ENCODE data around the gene ORAI2. TPM values are rescaled to one million over a fixed set of nuclear protein-coding genes. Genes with fewer than 3 reads are reported as not detected.

The ORAI2 gene
- 39.3 TPM for total RNA-seq (ENCODE audit: unreplicated experiment)
- long read RNA-seq, full-length matches to known transcripts = 27 of 29 reads
- long read RNA-seq, partial matches to known transcripts = 0 of 29 reads
- long read RNA-seq, other reads (novel, unspliced or antisense) = 2 of 29 reads

DNA sequence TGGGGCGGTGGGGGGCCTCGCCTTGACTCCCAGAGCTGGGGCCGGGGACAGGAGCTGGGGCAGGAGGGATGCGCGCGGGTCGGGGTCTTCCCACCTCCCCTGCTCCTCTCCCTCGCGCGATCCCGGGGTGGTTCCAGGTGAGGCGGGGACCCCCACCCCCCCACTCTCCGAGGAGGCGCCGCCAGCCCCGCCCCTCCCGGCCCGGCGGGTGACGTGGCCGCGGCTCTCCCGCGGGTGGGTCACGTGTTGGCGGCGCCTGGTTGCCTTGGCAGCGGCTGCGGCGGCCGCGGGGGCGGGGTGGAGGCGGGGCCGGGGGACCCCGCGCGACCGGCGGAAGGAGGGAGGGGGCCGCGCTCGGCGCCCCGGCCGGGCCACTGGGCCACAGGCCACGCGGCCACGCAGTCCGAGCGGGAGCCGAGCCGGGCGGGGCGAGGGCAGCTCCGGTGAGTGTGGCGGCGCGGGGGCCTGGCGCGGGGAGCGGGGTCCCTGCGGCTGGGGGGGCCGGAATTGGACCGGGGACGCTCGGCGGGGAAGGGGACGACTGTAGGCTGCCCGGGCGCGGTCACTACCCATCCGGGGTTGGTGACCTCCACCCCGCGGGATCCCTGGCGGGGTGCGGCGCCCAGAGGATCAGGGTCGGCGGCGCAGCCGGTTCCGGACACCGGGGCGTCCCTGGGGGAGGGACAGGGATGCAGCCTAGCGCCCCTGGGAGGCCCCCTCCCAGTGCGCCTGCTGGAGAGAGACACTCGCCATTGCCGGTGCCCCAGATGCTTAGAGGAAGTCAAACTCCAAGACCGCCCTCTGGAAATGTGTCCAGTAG lies at the start of gene ORAI2:
Gene ORAI2, plus strand, starts transcription at position 357 of the 820 bp plus-strand sequence. CDS start 5,382 bp downstream, outside the sequence.
- TF ChIP-seq, protein P1, sequence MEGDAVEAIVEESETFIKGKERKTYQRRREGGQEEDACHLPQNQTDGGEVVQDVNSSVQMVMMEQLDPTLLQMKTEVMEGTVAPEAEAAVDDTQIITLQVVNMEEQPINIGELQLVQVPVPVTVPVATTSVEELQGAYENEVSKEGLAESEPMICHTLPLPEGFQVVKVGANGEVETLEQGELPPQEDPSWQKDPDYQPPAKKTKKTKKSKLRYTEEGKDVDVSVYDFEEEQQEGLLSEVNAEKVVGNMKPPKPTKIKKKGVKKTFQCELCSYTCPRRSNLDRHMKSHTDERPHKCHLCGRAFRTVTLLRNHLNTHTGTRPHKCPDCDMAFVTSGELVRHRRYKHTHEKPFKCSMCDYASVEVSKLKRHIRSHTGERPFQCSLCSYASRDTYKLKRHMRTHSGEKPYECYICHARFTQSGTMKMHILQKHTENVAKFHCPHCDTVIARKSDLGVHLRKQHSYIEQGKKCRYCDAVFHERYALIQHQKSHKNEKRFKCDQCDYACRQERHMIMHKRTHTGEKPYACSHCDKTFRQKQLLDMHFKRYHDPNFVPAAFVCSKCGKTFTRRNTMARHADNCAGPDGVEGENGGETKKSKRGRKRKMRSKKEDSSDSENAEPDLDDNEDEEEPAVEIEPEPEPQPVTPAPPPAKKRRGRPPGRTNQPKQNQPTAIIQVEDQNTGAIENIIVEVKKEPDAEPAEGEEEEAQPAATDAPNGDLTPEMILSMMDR (IDR thresholded peaks at IDR 0.05; ENCODE audit: unreplicated experiment) = no peak
- H3K27ac Mint-ChIP-seq (ENCODE audit: unreplicated experiment) = peak within 1 kb of the TSS; percentile 75
- peak; percentile 85 for DNase-seq (ENCODE audit: low spot score)
- H3K4me1 Mint-ChIP-seq (ENCODE audit: unreplicated experiment) = peaks cover 14% of the 10 kb centered on the region
- H3K27me3 Mint-ChIP-seq (ENCODE audit: unreplicated experiment) = peaks cover 15% of the 10 kb centered on the region
- H3K36me3 Mint-ChIP-seq (ENCODE audit: low read depth, unreplicated experiment) = peaks cover 11% of the 10 kb centered on the region
- H3K9me3 Mint-ChIP-seq (ENCODE audit: unreplicated experiment) = no peaks in the 10 kb centered on the region
- H3K4me3 Mint-ChIP-seq (ENCODE audit: unreplicated experiment) = peak within 1 kb of the TSS; percentile 91

DNA sequence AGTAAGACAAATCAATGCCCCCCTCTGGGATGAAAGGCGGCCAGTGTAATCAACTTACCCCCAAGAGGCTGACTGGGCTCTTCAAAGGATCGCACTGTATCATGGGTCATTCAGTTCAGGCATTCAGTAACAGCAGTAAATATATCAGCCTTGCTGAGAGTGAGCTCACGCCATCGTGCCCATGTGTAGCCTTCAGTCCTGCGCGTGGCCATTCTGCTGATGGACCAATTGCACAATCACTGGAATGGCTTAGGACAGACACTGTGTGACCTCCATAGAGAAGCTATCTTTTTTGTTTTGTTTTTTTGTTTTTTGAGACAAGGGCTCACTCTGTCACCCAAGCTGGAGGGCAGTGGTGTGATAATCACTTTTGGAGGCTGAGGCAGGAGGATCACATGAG lies 46.3 kb upstream of the ORAI2 start:
- Mint-ChIP-seq H3K9me3 (ENCODE audit: unreplicated experiment) (no peaks in the 10 kb centered on the region), H3K4me3 (ENCODE audit: unreplicated experiment) (no peak overlapping the region), H3K36me3 (ENCODE audit: low read depth, unreplicated experiment) (peaks cover 8% of the 10 kb centered on the region), H3K4me1 (ENCODE audit: unreplicated experiment) (peaks cover 6% of the 10 kb centered on the region), H3K27ac (ENCODE audit: unreplicated experiment) (no peak overlapping the region), H3K27me3 (ENCODE audit: unreplicated experiment) (no peaks in the 10 kb centered on the region)
- no peak for DNase-seq (ENCODE audit: low spot score)
- TF ChIP-seq, protein P1 (IDR thresholded peaks at IDR 0.05; ENCODE audit: unreplicated experiment) = no peak

DNA sequence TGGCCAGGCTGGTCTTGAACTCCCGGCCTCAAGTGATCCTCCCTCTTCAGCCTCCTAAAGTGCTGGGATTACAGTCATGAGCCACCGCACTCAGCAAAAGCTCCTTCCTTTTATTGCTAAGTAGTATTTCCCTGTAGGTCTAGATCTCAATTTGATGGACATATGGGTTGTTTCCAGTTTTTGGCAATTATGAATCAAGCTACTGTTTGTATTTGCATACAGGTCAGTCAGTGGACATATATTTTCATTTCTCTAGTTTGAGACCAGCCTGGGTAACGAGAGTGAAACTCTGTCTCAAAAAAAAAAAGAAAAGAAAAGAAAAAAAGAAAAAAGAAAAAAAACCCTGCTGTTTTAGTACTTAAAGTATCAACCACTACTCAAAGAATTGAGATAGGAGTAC lies 43.6 kb upstream of the ORAI2 start:
- Mint-ChIP-seq H3K36me3 (ENCODE audit: low read depth, unreplicated experiment) (peaks cover 3% of the 10 kb centered on the region), H3K27me3 (ENCODE audit: unreplicated experiment) (no peaks in the 10 kb centered on the region), H3K27ac (ENCODE audit: unreplicated experiment) (no peak overlapping the region), H3K9me3 (ENCODE audit: unreplicated experiment) (no peaks in the 10 kb centered on the region), H3K4me1 (ENCODE audit: unreplicated experiment) (peaks cover 23% of the 10 kb centered on the region), H3K4me3 (ENCODE audit: unreplicated experiment) (no peak overlapping the region)
- no peak for DNase-seq (ENCODE audit: low spot score)
- TF ChIP-seq, protein P1 (IDR thresholded peaks at IDR 0.05; ENCODE audit: unreplicated experiment) = no peak

DNA sequence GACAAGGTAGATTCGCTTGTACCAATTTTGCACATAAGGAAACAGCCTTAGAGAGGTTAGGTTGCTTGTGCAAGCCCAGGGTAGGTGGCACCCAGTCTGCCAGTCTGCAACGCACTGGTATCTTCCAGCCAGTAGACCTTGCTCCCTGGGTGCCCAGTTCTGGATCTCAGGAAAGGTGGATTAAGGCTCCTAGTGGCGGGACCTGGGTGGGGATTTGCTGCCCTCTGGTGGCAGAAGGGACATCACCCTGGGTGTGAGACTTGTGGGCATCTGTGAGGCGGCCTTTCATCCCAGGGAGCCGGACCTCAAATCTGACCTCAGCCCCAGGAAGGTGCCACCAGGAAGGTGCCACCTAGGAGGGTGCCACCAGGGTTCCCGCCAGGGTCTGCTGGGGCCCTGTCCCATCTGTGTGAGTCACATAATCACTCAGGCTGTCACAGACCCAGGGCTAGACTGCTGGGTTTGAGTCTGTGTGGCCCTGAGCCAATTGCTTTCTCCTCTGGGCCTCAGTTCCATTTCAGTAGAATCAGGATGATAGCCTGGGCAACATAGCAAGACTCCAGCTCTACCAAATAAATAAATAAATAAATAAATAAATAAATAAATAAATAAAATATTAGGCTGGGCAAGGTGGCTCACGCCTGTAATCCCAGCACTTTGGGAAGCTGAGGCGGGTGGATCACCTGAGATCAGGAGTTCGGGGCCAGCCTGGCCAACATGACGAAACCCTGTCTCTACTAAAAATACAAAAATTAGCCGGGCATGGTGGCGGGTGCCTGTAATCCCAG lies 42.5 kb upstream of the ORAI2 start:
- TF ChIP-seq, protein P1 (IDR thresholded peaks at IDR 0.05; ENCODE audit: unreplicated experiment) = peak; percentile 77
- H3K4me3 Mint-ChIP-seq (ENCODE audit: unreplicated experiment) = no peak overlapping the region
- peaks cover 5% of the 10 kb centered on the region for H3K27me3 Mint-ChIP-seq (ENCODE audit: unreplicated experiment)
- peaks cover 7% of the 10 kb centered on the region for H3K36me3 Mint-ChIP-seq (ENCODE audit: low read depth, unreplicated experiment)
- no peak overlapping the region for H3K27ac Mint-ChIP-seq (ENCODE audit: unreplicated experiment)
- DNase-seq (ENCODE audit: low spot score) = peak; percentile 87
- H3K4me1 Mint-ChIP-seq (ENCODE audit: unreplicated experiment) = peaks cover 27% of the 10 kb centered on the region
- no peaks in the 10 kb centered on the region for H3K9me3 Mint-ChIP-seq (ENCODE audit: unreplicated experiment)

Data from endothelial cell (in vitro differentiated cells).